Erythroblast (primary cell): ENCODE measurements around the gene STEAP3.

Source experiments
- GATA1 ChIP-seq: IDR thresholded peaks from 2 replicates; pipeline ENCODE4 v1.6.1; 2011; ENCODE audit warnings: low read depth, mild to moderate bottlenecking, control low read depth, low read length, moderate library complexity
- POLR2A ChIP-seq: IDR thresholded peaks from 2 replicates; pipeline ENCODE4 v1.6.1; 2011; ENCODE audit warnings: mild to moderate bottlenecking, low read length

GRCh38 chr2:119253760-119254600, 30.3 kb downstream of the STEAP3 start:
- TF ChIP-seq POLR2A (no peak), GATA1 (no peak)
